ENCODE results near the gene CDC40.

The CDC40 gene

DNA sequence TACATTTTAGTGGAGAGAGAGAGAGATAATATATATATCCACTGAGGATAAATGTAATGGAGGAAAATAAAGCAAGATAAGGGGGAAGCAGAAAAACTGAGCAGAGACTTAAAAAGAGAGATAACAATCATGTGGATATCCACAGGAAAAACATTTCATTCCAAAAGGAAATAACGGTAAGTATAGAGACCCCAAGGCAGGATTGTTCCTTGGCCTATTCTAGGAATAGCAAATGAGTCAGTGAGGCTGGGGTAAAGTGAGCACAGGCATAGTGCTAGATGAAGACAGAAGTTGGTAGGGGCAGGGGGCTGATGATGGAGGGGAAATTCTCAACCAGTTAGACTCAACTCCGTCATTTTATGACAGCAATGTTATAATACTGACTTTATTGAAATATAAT lies 11.2 kb downstream of the CDC40 start:
- no peaks in the 10 kb centered on the region for H3K27me3 ChIP-seq (ENCODE audit: insufficient read depth, low read length)
- no peaks in the 10 kb centered on the region for H3F3A ChIP-seq (ENCODE audit: insufficient read depth, low read length)
- H3K4me1 ChIP-seq (ENCODE audit: insufficient read depth, low read length, severe bottlenecking), result no peaks in the 10 kb centered on the region
- no peak for TF ChIP-seq EZH2 (IDR thresholded peaks at IDR 0.05; ENCODE audit: borderline replicate concordance, low read length)
- TF ChIP-seq, protein P1, sequence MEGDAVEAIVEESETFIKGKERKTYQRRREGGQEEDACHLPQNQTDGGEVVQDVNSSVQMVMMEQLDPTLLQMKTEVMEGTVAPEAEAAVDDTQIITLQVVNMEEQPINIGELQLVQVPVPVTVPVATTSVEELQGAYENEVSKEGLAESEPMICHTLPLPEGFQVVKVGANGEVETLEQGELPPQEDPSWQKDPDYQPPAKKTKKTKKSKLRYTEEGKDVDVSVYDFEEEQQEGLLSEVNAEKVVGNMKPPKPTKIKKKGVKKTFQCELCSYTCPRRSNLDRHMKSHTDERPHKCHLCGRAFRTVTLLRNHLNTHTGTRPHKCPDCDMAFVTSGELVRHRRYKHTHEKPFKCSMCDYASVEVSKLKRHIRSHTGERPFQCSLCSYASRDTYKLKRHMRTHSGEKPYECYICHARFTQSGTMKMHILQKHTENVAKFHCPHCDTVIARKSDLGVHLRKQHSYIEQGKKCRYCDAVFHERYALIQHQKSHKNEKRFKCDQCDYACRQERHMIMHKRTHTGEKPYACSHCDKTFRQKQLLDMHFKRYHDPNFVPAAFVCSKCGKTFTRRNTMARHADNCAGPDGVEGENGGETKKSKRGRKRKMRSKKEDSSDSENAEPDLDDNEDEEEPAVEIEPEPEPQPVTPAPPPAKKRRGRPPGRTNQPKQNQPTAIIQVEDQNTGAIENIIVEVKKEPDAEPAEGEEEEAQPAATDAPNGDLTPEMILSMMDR (IDR thresholded peaks at IDR 0.05; ENCODE audit: low read length), result no peak
- peaks cover 22% of the 10 kb centered on the region for H3K36me3 ChIP-seq (ENCODE audit: insufficient read depth, low read length)
- H3K27ac ChIP-seq (ENCODE audit: low read depth, low read length, poor library complexity, severe bottlenecking), result no peak overlapping the region
- no peak overlapping the region for H3K9ac ChIP-seq (ENCODE audit: low read length)
- no peak overlapping the region for H3K4me3 ChIP-seq (ENCODE audit: low read depth, low read length, poor library complexity, severe bottlenecking)
- H3K9me2 ChIP-seq (ENCODE audit: low read depth, low read length), result no peaks in the 10 kb centered on the region
- no peak overlapping the region for H3K4me2 ChIP-seq (ENCODE audit: low read length)
- no peak overlapping the region for H2AFZ ChIP-seq (ENCODE audit: low read length)
- H4K20me1 ChIP-seq (ENCODE audit: insufficient read depth, low read length), result no peaks in the 10 kb centered on the region
- H3K9me3 ChIP-seq (ENCODE audit: low read length), result no peaks in the 10 kb centered on the region
- peaks cover 65% of the 10 kb centered on the region for H3K79me2 ChIP-seq (ENCODE audit: insufficient read depth, low read length)

DNA sequence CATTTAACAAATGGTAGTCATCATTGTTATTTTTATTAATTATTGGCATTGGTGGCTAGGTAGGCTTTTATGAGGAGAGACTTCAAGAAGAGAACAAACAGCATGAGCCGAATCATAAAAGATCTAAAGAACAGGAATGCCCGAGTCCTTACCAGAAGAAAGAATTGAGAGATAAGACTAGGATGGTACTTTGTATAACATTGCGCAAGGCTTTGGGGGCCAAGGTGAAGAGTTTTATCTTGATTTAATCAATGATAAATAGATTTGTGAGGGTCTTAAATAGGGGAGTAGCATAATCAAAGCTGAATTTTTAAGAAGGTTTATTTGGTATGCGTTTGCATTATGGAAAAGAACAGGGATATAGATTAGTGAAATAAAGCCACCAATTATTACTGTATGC lies 15.4 kb downstream of the CDC40 start:
- no peak overlapping the region for H3K4me2 ChIP-seq (ENCODE audit: low read length)
- no peak overlapping the region for H2AFZ ChIP-seq (ENCODE audit: low read length)
- no peaks in the 10 kb centered on the region for H3K9me3 ChIP-seq (ENCODE audit: low read length)
- no peaks in the 10 kb centered on the region for H3K27me3 ChIP-seq (ENCODE audit: insufficient read depth, low read length)
- no peaks in the 10 kb centered on the region for H3F3A ChIP-seq (ENCODE audit: insufficient read depth, low read length)
- H4K20me1 ChIP-seq (ENCODE audit: insufficient read depth, low read length), result no peaks in the 10 kb centered on the region
- no peak overlapping the region for H3K27ac ChIP-seq (ENCODE audit: low read depth, low read length, poor library complexity, severe bottlenecking)
- no peaks in the 10 kb centered on the region for H3K4me1 ChIP-seq (ENCODE audit: insufficient read depth, low read length, severe bottlenecking)
- peaks cover 41% of the 10 kb centered on the region for H3K79me2 ChIP-seq (ENCODE audit: insufficient read depth, low read length)
- no peaks in the 10 kb centered on the region for H3K9me2 ChIP-seq (ENCODE audit: low read depth, low read length)
- peaks cover 41% of the 10 kb centered on the region for H3K36me3 ChIP-seq (ENCODE audit: insufficient read depth, low read length)
- no peak for TF ChIP-seq EZH2 (IDR thresholded peaks at IDR 0.05; ENCODE audit: borderline replicate concordance, low read length)
- TF ChIP-seq, protein P1 (IDR thresholded peaks at IDR 0.05; ENCODE audit: low read length), result no peak
- H3K4me3 ChIP-seq (ENCODE audit: low read depth, low read length, poor library complexity, severe bottlenecking), result no peak overlapping the region
- H3K9ac ChIP-seq (ENCODE audit: low read length), result no peak overlapping the region

DNA sequence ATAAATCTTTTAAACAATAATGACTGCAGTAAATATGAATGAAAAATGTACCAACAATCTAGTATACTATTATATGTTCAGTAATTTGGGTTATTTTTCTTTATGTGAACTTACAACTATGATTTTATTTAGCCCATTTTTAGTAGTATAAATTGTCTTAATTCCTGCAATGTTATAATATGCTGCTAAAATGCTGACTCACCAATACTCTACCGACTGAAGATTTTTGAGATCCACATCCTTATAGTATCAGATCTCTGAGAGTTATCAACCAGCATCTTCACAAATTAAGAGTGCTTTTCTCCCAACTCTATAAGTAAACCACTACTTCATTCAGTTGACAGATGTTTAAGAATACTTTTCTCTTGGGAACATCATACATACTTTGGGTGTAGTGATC lies 16.6 kb downstream of the CDC40 start:
- H3K4me2 ChIP-seq (ENCODE audit: low read length), result no peak overlapping the region
- no peak overlapping the region for H3K9ac ChIP-seq (ENCODE audit: low read length)
- H3K4me3 ChIP-seq (ENCODE audit: low read depth, low read length, poor library complexity, severe bottlenecking), result no peak overlapping the region
- H3K36me3 ChIP-seq (ENCODE audit: insufficient read depth, low read length), result peaks cover 41% of the 10 kb centered on the region
- no peaks in the 10 kb centered on the region for H3K27me3 ChIP-seq (ENCODE audit: insufficient read depth, low read length)
- H3F3A ChIP-seq (ENCODE audit: insufficient read depth, low read length), result no peaks in the 10 kb centered on the region
- H3K4me1 ChIP-seq (ENCODE audit: insufficient read depth, low read length, severe bottlenecking), result no peaks in the 10 kb centered on the region
- H3K27ac ChIP-seq (ENCODE audit: low read depth, low read length, poor library complexity, severe bottlenecking), result no peak overlapping the region
- no peaks in the 10 kb centered on the region for H3K9me3 ChIP-seq (ENCODE audit: low read length)
- no peak for TF ChIP-seq EZH2 (IDR thresholded peaks at IDR 0.05; ENCODE audit: borderline replicate concordance, low read length)
- TF ChIP-seq, protein P1 (IDR thresholded peaks at IDR 0.05; ENCODE audit: low read length), result no peak
- H2AFZ ChIP-seq (ENCODE audit: low read length), result no peak overlapping the region
- peaks cover 36% of the 10 kb centered on the region for H3K79me2 ChIP-seq (ENCODE audit: insufficient read depth, low read length)
- H3K9me2 ChIP-seq (ENCODE audit: low read depth, low read length), result no peaks in the 10 kb centered on the region
- H4K20me1 ChIP-seq (ENCODE audit: insufficient read depth, low read length), result no peaks in the 10 kb centered on the region
